GM19468 (cell line): ENCODE data around the gene AP1S3.

ENCODE experiments used
- ATAC-seq: cut with Tn5 transposase; IDR thresholded peaks from one replicate; pipeline ENCODE4 v1.9.1; 2021; ENCODE audit warnings: mild to moderate bottlenecking, moderate library complexity, moderate number of reproducible peaks; ENCODE audit not compliant: unreplicated experiment; ENCODE audit errors: extremely low read depth

Gene AP1S3

GRCh38 chr2:223729781-223730180, 107.6 kb downstream of the AP1S3 start:
- no peak for ATAC-seq

GRCh38 chr2:223727562-223727961, 109.8 kb downstream of the AP1S3 start:
- ATAC-seq = no peak

GRCh38 chr2:223725986-223726970, 111.1 kb downstream of the AP1S3 start:
- ATAC-seq = no peak

- ATAC-seq = no peak
Observed at GRCh38 chr2:223725494-223725893, 111.9 kb downstream of the AP1S3 start.

- ATAC-seq = no peak
Observed at GRCh38 chr2:223724861-223725260, 112.5 kb downstream of the AP1S3 start.

- no peak for ATAC-seq
Observed at GRCh38 chr2:223723954-223724411, 113.4 kb downstream of the AP1S3 start.

- no peak for ATAC-seq
Observed at GRCh38 chr2:223722226-223722625, 115.2 kb downstream of the AP1S3 start.

GRCh38 chr2:223721746-223722145, 115.6 kb downstream of the AP1S3 start:
- ATAC-seq = no peak

- ATAC-seq = no peak
Observed at GRCh38 chr2:223720367-223720766, 117.0 kb downstream of the AP1S3 start.

- ATAC-seq = no peak
Observed at GRCh38 chr2:223712642-223713041, 124.7 kb downstream of the AP1S3 start.

GRCh38 chr2:223711596-223712326, 125.6 kb downstream of the AP1S3 start:
- ATAC-seq = no peak
